Activated CD4-positive, CD25-positive, alpha-beta regulatory T cell (primary cell): Measurements from ENCODE around the gene LST1.

Experiments used
- DNase-seq, 4 experiments: peaks; one replicate each; lab custom pipeline; 2025; lab: John Stamatoyannopoulos, UW

LST1 gene

GRCh38 chr6:31559958-31560696 is 25.9 kb upstream of the LST1 start:
- DNase-seq: peak in 2 of 4 experiments; percentile 18 to 30

- DNase-seq: no peak
Observed at GRCh38 chr6:31560697-31561058, 25.4 kb upstream of the LST1 start.

DNA sequence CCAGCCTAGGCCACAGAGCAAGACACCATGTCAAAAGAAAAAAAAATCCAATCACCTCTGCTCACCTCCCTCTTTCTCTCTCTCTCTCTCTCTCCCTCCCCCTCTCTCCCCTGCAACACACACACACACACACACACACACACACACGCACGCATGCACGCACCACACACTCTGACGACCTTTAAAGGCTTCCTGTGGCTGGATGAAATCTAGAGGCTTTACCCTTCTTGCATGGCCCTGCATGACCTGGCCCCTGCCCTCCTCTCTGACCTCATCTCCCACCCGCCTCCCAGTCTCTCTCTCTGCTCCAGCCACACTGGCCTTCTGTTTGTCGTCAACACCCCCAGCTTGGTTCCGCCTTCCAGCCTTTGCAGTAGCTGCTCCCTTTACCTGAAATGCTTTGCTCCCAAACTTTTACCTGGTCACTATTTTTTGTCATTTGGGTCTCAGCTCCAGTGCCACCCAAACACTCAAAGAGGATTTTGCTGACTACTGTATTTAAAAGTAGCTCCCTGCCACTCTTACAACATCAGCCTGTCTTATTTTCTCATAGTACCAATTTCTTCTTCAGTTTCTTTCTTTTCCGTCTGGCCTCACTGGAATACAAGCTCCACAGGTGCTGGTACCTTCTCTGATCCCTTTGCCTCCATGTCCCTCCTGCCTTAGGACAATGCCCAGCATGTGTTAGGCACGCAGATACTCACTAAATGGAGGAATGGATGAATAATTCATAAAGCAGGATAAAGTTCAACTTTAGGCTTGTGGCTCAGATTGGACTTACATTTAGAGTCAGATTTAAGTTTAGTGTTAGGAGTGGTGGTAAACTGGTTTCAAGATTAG is 18.3 kb upstream of the LST1 start:
- peak in 1 of 4 experiments; percentile 17 for DNase-seq

DNA sequence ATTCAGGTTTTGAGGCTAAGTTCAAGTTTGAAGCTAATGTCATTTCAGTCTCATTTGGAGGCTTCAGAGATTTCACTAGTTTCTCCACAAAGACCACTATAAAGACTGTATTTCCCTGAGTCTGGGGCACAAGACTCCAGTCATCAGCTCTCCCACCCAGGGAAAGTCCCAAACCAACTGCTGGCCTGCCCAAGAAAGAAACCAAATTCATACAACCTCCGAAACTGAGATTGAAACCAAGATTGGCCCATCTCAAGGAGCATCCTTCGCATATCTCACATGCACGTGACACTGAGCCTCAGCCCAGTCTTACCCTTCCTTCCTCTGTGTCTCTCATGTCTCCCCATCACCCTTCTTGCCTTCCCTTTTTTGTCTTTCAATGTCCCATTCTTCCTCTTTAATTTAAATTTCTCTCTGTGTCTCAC is 17.5 kb upstream of the LST1 start:
- peak in 2 of 4 experiments; percentile 29 to 36 for DNase-seq

GRCh38 chr6:31569861-31570536 is 16.1 kb upstream of the LST1 start:
- no peak for DNase-seq

DNA sequence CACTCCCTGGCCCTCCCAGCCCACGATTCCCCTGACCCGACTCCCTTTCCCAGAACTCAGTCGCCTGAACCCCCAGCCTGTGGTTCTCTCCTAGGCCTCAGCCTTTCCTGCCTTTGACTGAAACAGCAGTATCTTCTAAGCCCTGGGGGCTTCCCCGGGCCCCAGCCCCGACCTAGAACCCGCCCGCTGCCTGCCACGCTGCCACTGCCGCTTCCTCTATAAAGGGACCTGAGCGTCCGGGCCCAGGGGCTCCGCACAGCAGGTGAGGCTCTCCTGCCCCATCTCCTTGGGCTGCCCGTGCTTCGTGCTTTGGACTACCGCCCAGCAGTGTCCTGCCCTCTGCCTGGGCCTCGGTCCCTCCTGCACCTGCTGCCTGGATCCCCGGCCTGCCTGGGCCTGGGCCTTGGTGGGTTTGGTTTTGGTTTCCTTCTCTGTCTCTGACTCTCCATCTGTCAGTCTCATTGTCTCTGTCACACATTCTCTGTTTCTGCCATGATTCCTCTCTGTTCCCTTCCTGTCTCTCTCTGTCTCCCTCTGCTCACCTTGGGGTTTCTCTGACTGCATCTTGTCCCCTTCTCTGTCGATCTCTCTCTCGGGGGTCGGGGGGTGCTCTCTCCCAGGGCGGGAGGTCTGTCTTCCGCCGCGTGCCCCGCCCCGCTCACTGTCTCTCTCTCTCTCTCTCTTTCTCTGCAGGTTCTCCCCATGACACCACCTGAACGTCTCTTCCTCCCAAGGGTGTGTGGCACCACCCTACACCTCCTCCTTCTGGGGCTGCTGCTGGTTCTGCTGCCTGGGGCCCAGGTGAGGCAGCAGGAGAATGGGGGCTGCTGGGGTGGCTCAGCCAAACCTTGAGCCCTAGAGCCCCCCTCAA is 13.8 kb upstream of the LST1 start, which contains the start of gene LTA:
Gene LTA, plus strand, starts transcription at position 249 of the 871 bp plus-strand sequence. Its CDS starts 454 bp downstream, at position 703.
- peak; percentile 37 to 52 (median 50) for DNase-seq

DNA sequence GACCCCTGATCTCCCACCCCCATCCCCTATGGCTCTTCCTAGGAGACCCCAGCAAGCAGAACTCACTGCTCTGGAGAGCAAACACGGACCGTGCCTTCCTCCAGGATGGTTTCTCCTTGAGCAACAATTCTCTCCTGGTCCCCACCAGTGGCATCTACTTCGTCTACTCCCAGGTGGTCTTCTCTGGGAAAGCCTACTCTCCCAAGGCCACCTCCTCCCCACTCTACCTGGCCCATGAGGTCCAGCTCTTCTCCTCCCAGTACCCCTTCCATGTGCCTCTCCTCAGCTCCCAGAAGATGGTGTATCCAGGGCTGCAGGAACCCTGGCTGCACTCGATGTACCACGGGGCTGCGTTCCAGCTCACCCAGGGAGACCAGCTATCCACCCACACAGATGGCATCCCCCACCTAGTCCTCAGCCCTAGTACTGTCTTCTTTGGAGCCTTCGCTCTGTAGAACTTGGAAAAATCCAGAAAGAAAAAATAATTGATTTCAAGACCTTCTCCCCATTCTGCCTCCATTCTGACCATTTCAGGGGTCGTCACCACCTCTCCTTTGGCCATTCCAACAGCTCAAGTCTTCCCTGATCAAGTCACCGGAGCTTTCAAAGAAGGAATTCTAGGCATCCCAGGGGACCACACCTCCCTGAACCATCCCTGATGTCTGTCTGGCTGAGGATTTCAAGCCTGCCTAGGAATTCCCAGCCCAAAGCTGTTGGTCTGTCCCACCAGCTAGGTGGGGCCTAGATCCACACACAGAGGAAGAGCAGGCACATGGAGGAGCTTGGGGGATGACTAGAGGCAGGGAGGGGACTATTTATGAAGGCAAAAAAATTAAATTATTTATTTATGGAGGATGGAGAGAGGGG is 12.6 kb upstream of the LST1 start:
- DNase-seq: no peak

DNA sequence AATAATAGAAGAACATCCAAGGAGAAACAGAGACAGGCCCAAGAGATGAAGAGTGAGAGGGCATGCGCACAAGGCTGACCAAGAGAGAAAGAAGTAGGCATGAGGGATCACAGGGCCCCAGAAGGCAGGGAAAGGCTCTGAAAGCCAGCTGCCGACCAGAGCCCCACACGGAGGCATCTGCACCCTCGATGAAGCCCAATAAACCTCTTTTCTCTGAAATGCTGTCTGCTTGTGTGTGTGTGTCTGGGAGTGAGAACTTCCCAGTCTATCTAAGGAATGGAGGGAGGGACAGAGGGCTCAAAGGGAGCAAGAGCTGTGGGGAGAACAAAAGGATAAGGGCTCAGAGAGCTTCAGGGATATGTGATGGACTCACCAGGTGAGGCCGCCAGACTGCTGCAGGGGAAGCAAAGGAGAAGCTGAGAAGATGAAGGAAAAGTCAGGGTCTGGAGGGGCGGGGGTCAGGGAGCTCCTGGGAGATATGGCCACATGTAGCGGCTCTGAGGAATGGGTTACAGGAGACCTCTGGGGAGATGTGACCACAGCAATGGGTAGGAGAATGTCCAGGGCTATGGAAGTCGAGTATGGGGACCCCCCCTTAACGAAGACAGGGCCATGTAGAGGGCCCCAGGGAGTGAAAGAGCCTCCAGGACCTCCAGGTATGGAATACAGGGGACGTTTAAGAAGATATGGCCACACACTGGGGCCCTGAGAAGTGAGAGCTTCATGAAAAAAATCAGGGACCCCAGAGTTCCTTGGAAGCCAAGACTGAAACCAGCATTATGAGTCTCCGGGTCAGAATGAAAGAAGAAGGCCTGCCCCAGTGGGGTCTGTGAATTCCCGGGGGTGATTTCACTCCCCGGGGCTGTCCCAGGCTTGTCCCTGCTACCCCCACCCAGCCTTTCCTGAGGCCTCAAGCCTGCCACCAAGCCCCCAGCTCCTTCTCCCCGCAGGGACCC is 11.7 kb upstream of the LST1 start:
- no peak for DNase-seq

DNA sequence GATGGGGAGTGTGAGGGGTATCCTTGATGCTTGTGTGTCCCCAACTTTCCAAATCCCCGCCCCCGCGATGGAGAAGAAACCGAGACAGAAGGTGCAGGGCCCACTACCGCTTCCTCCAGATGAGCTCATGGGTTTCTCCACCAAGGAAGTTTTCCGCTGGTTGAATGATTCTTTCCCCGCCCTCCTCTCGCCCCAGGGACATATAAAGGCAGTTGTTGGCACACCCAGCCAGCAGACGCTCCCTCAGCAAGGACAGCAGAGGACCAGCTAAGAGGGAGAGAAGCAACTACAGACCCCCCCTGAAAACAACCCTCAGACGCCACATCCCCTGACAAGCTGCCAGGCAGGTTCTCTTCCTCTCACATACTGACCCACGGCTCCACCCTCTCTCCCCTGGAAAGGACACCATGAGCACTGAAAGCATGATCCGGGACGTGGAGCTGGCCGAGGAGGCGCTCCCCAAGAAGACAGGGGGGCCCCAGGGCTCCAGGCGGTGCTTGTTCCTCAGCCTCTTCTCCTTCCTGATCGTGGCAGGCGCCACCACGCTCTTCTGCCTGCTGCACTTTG is 10.7 kb upstream of the LST1 start, which contains the start of gene TNF:
Gene TNF, plus strand, starts transcription at position 231 of the 567 bp plus-strand sequence. Its CDS starts 177 bp downstream, at position 408.
- DNase-seq: peak in 2 of 4 experiments; percentile 68 to 72

DNA sequence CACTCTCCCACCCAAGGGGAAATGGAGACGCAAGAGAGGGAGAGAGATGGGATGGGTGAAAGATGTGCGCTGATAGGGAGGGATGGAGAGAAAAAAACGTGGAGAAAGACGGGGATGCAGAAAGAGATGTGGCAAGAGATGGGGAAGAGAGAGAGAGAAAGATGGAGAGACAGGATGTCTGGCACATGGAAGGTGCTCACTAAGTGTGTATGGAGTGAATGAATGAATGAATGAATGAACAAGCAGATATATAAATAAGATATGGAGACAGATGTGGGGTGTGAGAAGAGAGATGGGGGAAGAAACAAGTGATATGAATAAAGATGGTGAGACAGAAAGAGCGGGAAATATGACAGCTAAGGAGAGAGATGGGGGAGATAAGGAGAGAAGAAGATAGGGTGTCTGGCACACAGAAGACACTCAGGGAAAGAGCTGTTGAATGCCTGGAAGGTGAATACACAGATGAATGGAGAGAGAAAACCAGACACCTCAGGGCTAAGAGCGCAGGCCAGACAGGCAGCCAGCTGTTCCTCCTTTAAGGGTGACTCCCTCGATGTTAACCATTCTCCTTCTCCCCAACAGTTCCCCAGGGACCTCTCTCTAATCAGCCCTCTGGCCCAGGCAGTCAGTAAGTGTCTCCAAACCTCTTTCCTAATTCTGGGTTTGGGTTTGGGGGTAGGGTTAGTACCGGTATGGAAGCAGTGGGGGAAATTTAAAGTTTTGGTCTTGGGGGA is 10.0 kb upstream of the LST1 start:
- no peak for DNase-seq

DNA sequence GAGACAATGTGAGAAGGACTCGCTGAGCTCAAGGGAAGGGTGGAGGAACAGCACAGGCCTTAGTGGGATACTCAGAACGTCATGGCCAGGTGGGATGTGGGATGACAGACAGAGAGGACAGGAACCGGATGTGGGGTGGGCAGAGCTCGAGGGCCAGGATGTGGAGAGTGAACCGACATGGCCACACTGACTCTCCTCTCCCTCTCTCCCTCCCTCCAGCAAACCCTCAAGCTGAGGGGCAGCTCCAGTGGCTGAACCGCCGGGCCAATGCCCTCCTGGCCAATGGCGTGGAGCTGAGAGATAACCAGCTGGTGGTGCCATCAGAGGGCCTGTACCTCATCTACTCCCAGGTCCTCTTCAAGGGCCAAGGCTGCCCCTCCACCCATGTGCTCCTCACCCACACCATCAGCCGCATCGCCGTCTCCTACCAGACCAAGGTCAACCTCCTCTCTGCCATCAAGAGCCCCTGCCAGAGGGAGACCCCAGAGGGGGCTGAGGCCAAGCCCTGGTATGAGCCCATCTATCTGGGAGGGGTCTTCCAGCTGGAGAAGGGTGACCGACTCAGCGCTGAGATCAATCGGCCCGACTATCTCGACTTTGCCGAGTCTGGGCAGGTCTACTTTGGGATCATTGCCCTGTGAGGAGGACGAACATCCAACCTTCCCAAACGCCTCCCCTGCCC is 9.0 kb upstream of the LST1 start:
- peak in 1 of 4 experiments; percentile 26 for DNase-seq

DNA sequence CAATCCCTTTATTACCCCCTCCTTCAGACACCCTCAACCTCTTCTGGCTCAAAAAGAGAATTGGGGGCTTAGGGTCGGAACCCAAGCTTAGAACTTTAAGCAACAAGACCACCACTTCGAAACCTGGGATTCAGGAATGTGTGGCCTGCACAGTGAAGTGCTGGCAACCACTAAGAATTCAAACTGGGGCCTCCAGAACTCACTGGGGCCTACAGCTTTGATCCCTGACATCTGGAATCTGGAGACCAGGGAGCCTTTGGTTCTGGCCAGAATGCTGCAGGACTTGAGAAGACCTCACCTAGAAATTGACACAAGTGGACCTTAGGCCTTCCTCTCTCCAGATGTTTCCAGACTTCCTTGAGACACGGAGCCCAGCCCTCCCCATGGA is 8.5 kb upstream of the LST1 start:
- DNase-seq: no peak

GRCh38 chr6:31578184-31579118 is 7.6 kb upstream of the LST1 start:
- no peak for DNase-seq

- no peak for DNase-seq
Observed at GRCh38 chr6:31579119-31579505, 7.0 kb upstream of the LST1 start.

GRCh38 chr6:31579546-31580437 is 6.3 kb upstream of the LST1 start:
- DNase-seq: no peak

DNA sequence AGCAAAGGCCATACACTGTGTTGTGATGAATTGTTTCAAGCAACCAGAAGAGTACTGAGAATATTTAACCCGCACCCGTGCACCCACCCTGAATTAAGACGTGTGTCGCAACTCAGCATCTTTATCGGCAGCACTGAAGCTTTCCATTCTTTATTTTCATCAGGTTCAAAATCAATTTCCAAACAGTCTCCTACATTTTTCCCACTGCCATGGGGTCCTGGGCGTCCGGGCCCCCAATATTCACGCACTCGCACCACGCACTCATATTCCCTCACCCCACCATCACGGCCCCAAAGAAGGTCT is 5.7 kb upstream of the LST1 start:
- DNase-seq: no peak
